COLO668 (cell line): ENCODE results near the gene AGPAT2.
A peak's percentile ranks its signal among the peaks of the same experiment; 100 is the strongest.

Experiments used
- DNase-seq: peaks from one replicate; lab custom pipeline; 2025; ENCODE audit not compliant: unreplicated experiment; lab: John Stamatoyannopoulos, UW

AGPAT2 gene

GRCh38 chr9:136703276-136703860 is 16.1 kb upstream of the AGPAT2 start:
- no peak for DNase-seq

- DNase-seq: no peak
These were observed 14.4 kb upstream of the AGPAT2 start for GRCh38 chr9:136701668-136702053.

- no peak for DNase-seq
These were observed 13.9 kb upstream of the AGPAT2 start for GRCh38 chr9:136700959-136701667.

- DNase-seq: no peak
These were observed 13.0 kb upstream of the AGPAT2 start for GRCh38 chr9:136700304-136700703.

GRCh38 chr9:136698635-136699246 is 11.5 kb upstream of the AGPAT2 start:
- no peak for DNase-seq

- DNase-seq: peak; percentile 30
These were observed 10.7 kb upstream of the AGPAT2 start for GRCh38 chr9:136697821-136698526.

- peak; percentile 66 for DNase-seq
These were observed 10.0 kb upstream of the AGPAT2 start for GRCh38 chr9:136697146-136697820.

GRCh38 chr9:136696502-136696901 is 9.2 kb upstream of the AGPAT2 start:
- peak; percentile 70 for DNase-seq

GRCh38 chr9:136695955-136696354 is 8.7 kb upstream of the AGPAT2 start:
- DNase-seq: peak; percentile 97

GRCh38 chr9:136695435-136695895 is 8.2 kb upstream of the AGPAT2 start:
- DNase-seq: peak; percentile 95

- DNase-seq: no peak
These were observed 7.6 kb upstream of the AGPAT2 start for GRCh38 chr9:136694872-136695247.

GRCh38 chr9:136694163-136694871 is 7.1 kb upstream of the AGPAT2 start:
- peak; percentile 86 for DNase-seq

GRCh38 chr9:136693490-136694162 is 6.4 kb upstream of the AGPAT2 start:
- DNase-seq: peak; percentile 90

- no peak for DNase-seq
These were observed 5.9 kb upstream of the AGPAT2 start for GRCh38 chr9:136693135-136693489.

- no peak for DNase-seq
These were observed 5.2 kb upstream of the AGPAT2 start for GRCh38 chr9:136692185-136693134.

GRCh38 chr9:136691316-136692184 is 4.3 kb upstream of the AGPAT2 start:
- DNase-seq: no peak

GRCh38 chr9:136690806-136691261 is 3.6 kb upstream of the AGPAT2 start:
- DNase-seq: no peak
